COR-L47 (cell line): ENCODE data around the gene ULBP2.
"Not testable (repeated sequence)": the region's sequence is repeated elsewhere in the genome, so short reads cannot be mapped to it uniquely, and the experiment has no call there.

ENCODE experiments used
- DNase-seq: peaks from one replicate; lab custom pipeline; 2025; lab: John Stamatoyannopoulos, UW

ULBP2 gene

DNA sequence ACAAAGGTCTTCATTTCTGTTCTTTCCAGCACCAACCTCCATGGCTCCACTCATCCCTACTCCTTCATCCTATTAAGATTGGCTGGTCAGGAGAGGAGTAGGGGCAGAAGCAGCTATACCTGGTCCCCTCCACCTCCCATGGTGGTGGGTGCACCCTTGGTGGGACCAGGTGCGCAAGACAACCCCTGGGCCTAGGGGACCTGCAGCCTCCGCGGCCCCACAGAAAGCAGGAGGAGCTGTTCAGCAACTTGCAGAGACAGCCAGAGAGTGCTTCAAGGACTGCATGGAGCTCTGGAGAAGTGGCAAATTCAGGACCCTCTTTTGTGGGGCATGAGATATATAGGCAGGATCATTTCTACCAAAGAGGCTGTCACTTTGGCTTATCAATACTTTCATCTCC, 9.8 kb downstream of the ULBP2 start:
- no peak for DNase-seq

GRCh38 chr6:149953390-149953789, 11.6 kb downstream of the ULBP2 start:
- DNase-seq = not testable (repeated sequence)

- not testable (repeated sequence) for DNase-seq
These were observed 12.1 kb downstream of the ULBP2 start for GRCh38 chr6:149953934-149954327.

DNA sequence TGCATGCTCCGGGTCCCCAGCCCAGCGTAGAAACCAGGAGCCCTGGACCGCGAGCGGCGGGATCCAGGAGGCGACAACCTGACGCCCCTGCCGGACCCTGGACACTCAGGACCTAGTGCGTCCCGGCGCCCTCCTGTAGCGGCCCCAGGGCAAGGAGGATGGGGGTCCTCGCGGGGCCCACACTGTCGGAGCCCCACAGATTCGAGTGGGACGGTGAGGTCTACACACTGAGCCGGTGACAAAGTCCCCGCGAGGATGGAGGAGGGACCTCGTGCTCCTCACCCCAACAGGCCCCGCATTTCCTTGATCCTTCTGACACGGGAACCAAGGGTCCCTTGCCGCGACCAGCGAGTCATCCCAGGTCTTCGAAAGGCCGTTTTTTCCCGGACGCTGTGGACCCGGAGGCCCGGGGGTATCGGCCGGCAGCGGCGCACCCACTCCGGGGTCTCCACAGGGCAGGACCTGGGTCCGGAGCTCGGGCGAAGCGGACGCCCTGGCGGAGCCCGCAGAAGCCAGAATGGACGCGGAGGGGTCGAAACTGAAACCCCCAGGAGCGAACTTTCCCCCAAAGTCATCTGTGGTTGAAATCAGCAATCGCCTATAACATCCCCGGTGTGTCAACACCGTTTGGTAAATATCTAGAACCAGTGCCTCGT, 12.6 kb downstream of the ULBP2 start:
- not testable (repeated sequence) for DNase-seq

GRCh38 chr6:149954984-149955653, 13.3 kb downstream of the ULBP2 start:
- not testable (repeated sequence) for DNase-seq

DNA sequence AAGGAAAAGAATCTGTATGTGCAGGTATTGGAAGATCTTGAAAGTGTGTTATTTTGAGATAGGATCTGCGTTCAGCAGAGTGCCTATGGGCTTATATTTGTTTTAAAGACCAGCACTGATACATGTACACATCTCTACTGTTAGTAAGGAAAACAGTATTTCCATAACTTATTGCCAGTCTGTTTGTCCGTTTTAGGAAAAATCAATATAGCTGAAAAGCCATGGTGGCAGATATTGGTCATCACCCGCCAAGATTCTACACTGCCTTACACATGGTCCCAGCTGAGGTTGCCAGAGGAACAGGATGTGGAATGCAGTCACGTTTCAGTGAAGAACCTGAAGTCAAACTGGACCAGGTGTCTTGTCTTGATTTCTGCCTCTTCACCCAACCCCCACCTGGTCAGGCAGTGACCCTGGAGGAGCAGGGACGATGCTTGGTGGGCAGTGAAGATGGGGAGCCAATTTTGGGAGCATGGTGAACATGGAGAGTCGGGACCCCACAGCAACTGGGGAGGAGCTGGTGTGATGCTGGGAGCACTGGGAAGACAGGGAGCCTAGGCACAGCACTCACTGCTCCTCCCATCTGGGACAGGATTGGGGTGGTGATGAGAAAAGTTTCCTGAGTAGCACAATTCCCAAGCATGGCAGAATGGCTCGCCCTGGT, 14.0 kb downstream of the ULBP2 start:
- not testable (repeated sequence) for DNase-seq

GRCh38 chr6:149958124-149958523, 16.3 kb downstream of the ULBP2 start:
- not testable (repeated sequence) for DNase-seq

- DNase-seq = not testable (repeated sequence)
These were observed 18.0 kb downstream of the ULBP2 start for GRCh38 chr6:149959806-149960205.

GRCh38 chr6:149960488-149960887, 18.7 kb downstream of the ULBP2 start:
- no peak for DNase-seq

DNA sequence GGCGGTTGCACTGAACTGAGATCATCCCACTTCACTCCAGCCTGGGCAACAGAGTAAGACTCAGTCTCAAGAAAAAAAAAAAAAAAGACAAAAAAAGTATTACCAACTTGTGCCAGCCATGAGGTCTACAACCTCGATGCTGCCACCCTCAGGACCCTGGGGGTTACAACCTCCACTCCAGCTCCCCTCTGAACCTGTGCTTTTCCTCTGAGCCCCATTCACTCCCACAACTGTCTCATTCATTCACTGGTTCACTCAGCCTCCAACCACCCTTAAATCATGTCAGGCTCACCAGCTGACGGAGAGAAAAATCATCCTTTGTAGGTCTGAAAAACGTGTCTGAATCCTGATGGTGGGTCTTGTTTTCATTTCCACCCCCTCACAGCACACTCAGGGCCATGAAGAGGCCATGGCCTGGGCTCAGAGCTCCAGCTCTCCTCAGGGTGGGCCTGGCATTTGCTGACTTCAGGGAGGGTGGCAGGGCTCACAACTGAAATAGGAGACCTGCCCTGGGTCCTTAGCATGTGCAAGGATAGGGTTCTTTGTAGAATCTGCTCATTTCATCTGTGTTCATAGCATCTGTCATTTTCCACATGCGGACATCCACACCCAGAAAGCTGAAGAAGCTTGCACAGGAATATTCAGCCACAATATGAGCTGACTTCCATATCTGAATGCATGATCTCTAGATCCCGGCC, 20.1 kb downstream of the ULBP2 start:
- no peak for DNase-seq

DNA sequence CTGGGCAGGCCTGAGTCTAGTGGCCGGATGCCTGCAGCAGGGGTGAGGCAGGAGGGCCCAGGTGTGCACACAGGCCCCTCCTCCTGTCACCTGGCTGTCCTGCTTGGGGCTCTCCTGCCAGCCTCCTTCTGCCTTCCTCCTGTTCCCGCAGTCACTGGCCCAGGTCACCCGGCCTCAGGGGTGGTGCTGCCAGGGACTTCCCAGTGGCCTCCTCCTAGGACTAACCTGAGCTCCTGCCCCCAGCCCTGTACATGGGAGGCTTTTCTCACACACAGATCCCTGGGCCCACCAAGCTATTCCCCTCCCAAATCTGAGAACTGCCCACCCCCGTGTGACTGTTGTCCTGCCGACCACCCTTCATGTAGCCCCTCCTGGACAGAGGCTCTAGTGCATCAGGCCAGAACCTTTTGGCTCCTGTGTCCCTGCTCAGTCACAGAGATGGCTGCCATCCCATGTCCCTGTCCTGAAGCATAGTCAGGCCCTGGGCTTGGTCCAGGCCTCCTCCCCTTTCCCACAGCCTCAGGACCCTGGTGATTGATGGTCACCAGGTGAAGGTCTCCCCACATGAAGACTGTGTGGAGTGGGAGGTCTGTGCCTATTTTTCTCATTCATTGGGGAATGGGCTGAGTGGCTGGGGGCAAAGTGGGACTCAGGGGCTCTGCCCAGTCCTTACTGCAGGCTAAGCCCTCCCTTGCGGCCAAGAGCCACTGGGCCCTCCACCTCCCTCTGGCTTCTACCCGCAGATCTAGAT, 20.8 kb downstream of the ULBP2 start:
- DNase-seq = no peak

DNA sequence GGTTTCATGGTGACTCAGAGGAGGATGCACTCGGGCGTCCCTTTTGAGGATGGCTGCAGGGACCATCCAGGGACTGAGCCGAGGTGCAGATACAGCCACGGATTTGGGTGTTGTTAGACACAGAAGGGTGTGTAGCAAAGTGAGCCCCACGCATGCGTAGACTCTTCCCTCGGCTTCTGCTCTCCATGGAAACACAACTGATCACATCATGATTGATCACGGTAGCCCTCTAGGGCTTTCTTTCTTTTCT, 21.3 kb downstream of the ULBP2 start:
- DNase-seq = no peak

DNA sequence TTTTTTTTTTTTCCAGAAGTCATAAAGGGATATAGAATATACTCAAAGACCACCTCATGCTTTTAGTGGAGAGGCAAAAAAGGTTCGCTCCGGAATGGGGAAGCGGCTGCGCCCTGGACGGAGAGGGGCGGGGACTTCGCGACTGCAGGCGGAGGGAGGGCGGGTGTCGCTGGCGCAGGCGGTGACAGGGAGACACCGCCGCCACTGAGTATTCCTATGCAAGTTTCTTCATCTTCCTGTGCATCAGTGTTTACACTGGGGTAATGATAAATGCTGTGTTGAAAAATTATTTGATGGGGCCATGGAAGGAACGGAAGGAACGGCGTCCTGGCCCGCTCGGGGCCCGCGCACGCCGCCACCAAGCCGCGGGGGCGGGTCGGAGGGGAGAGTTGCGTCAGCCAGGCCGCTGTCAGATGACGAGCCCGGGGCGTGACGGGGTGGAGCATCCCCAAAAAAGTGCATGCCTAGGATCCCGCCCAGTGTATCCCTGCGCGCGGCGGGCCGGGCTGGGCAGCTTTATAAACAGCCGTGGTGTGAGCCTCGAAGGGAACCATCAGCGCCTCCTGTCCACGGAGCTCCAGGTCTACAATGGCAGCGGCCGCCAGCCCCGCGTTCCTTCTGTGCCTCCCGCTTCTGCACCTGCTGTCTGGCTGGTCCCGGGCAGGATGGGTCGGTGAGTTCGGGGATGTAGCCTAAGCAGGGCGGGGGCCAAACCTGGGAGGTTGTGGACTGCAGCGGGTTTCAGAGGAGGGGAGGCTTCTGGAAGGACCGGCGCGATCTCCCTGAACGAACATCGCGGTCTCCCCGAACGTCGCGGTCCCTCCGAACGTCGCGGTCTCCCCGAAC, 21.9 kb downstream of the ULBP2 start, which contains the start of gene ULBP1:
Gene ULBP1 (plus strand): TSS at position 482 of the 846 bp plus-strand sequence. CDS start 107 bp downstream, at position 589.
- DNase-seq = no peak

DNA sequence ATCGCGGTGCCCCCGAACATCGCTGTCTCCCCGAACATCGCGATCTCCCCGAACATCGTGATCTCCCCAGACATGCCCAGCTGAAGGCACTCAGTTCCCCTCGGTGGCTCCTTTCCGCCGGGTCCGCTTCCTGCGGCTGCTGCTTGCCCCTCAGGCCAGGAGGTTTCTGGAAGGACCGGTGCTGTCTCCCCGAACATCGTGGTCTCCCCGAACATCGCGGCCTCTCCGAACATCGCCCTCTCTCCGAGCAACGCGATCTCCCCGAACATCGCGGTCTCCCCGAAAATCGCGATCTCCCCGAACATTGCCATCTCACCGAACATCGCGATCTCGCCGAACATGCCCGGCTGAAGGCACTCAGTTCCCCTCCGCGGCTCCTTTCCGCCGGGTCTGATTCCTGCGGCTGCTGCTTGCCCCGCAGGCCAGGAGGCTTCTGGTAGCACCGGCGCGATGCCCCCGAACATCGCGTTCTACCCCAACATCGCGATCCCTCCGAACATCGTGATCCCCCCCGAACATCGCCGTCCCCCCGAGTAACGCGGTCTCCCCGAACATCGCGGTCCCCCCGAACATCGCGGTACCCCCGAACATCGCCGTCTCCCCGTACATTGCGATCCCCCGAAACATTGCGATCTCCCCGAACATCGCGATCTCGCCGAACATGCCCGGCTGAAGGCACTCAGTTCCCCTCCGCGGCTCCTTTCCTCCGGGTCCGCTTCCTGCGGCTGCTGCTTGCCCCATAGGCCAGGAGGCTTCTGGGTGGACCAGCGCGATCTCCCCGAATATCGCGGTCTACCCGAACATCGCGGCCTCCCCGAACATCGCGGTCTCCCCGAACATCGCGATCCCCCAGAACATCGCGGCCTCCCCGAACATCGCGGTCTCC, 22.7 kb downstream of the ULBP2 start:
- DNase-seq = no peak

- DNase-seq = no peak
These were observed 23.6 kb downstream of the ULBP2 start for GRCh38 chr6:149965194-149966020.

DNA sequence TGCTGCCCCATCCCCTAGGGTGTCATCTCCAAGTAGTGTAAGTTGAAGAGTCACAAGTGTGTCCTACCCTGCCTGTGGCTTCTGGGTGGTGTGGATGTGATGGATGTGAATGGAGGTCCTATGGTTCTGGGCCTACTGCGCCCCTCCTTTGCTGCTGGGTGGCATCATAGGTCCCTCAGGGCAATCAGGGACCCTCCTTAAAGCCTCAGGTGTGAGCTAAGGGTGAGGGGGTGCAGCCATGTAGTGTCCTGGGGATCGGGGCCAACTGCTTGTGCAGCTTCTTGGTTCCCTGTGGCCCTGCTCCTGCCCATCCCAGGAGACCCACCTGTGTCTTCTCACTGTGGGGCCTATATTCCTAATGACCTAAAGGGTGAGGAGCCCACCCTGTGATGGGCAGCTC, 24.5 kb downstream of the ULBP2 start:
- not testable (repeated sequence) for DNase-seq

DNA sequence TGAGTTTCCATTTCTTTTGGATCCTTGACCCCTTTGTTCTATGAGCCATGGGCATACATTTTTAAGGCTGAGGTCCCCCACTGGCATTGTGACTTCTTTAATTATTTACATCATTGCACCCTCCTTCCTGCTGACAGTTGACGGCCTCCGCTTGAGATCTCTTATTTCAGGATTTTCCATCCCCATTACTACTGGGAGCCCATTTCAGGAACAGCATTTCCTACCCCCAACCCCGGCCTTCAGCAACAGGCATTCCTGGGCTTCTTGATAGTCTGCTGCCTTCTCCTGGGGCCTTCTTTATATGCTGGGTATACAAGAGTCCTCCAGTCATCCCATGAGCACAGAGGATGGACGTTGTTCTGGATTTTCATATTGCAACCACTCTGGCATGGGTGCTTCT, 25.8 kb downstream of the ULBP2 start:
- no peak for DNase-seq

DNA sequence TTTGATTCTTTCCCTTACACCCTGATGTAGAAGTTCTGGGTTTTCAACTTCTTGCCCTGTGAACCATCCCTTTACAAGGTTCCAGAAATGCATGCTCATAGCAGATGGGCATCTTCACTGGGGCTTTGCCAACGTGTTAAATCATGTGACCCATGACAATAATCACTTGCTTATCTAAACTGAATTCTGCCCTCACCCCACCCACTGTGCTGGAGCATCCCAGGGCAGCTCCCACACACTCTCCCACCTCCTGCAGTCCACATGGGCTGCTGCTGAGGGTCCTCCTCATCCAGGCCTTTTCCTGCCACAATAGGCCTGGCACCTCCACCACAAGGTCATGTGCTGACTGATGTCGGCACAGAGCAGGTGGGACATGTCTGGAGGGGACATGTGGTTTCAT, 26.2 kb downstream of the ULBP2 start:
- DNase-seq = not testable (repeated sequence)

DNA sequence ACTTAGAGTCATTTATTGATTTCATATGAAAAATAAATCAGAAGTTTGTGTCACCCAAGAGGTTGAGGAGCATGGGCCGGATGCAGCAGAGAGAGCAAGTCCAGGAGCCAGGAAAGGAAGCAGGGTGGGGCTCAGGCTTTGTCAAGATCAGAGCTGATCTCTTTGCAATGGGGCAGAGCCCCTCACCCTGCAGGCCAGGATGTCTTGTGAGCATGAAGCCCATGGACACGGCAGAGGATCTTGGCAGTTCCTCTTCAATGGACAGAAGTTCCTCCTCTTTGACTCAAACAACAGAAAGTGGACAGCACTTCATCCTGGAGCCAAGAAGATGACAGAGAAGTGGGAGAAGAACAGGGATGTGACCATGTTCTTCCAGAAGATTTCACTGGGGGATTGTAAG, 27.1 kb downstream of the ULBP2 start:
- DNase-seq = not testable (repeated sequence)
